Measurements from ENCODE around the gene RNF44. TPM values are rescaled to one million over a fixed set of nuclear protein-coding genes. Genes with fewer than 3 reads are reported as not detected.
A peak's percentile ranks its signal among the peaks of the same experiment; 100 is the strongest.

RNF44 gene
- total RNA-seq, 2 experiments from 2014 or later = 162 to 166 TPM

- POLR2A ChIA-PET = interaction anchor here (0.6 to 5.6 kb wide), 21 partner anchors 9 to 918 kb away, joined by 3 to 60 read pairs (median 5); partner anchors contain the start of genes CLTB, FAF2, HIGD2A and KIAA1191
- no peaks in the 10 kb centered on the region for H3K9me3 Mint-ChIP-seq
- peak overlapping the region; percentile 100 for H3K4me3 Mint-ChIP-seq
- DNase-seq (peak; percentile 89), ATAC-seq (ENCODE audit: low read depth) (peak; percentile 70)
- H3K4me1 Mint-ChIP-seq = peaks cover 63% of the 10 kb centered on the region
- no peaks in the 10 kb centered on the region for H3K27me3 Mint-ChIP-seq
- H3K27ac Mint-ChIP-seq = peak overlapping the region; percentile 99
- H3K36me3 Mint-ChIP-seq = peaks cover 11% of the 10 kb centered on the region
Measured at GRCh38 chr5:176537554-176538229, 490 bp upstream of the RNF44 start.

GRCh38 chr5:176536132-176536901 lies 885 bp downstream of the RNF44 start:
- ATAC-seq (ENCODE audit: low read depth) (peak; percentile 7), DNase-seq (peak; percentile 85)
- no peaks in the 10 kb centered on the region for H3K9me3 Mint-ChIP-seq

GRCh38 chr5:176535664-176536131 lies 1.5 kb downstream of the RNF44 start:
- Mint-ChIP-seq H3K4me1 (peaks cover 55% of the 10 kb centered on the region), H3K27ac (peak overlapping the region; percentile 99), H3K9me3 (no peaks in the 10 kb centered on the region), H3K36me3 (peaks cover 17% of the 10 kb centered on the region), H3K27me3 (no peaks in the 10 kb centered on the region), H3K4me3 (peak overlapping the region; percentile 100)
- POLR2A ChIA-PET = interaction anchor here (0.7 to 8.0 kb wide), 14 partner anchors 6 to 530 kb away, joined by 3 to 167 read pairs (median 8); partner anchors contain the start of genes CDHR2, CLTB, FAF2 and HIGD2A
- DNase-seq = peak; percentile 47
- ATAC-seq (ENCODE audit: low read depth) = no peak

More at GRCh38 chr5:176536132-176536901, 885 bp downstream of the RNF44 start:
- peak overlapping the region; percentile 99 for H3K27ac Mint-ChIP-seq
- peak overlapping the region; percentile 100 for H3K4me3 Mint-ChIP-seq
- peaks cover 58% of the 10 kb centered on the region for H3K4me1 Mint-ChIP-seq
- H3K36me3 Mint-ChIP-seq = peaks cover 15% of the 10 kb centered on the region
- H3K27me3 Mint-ChIP-seq = no peaks in the 10 kb centered on the region
- POLR2A ChIA-PET = interaction anchor here (0.5 to 8.0 kb wide), 18 partner anchors 6 to 175 kb away, joined by 3 to 167 read pairs (median 7); partner anchors contain the start of genes CLTB, FAF2, HIGD2A and KIAA1191

DNA sequence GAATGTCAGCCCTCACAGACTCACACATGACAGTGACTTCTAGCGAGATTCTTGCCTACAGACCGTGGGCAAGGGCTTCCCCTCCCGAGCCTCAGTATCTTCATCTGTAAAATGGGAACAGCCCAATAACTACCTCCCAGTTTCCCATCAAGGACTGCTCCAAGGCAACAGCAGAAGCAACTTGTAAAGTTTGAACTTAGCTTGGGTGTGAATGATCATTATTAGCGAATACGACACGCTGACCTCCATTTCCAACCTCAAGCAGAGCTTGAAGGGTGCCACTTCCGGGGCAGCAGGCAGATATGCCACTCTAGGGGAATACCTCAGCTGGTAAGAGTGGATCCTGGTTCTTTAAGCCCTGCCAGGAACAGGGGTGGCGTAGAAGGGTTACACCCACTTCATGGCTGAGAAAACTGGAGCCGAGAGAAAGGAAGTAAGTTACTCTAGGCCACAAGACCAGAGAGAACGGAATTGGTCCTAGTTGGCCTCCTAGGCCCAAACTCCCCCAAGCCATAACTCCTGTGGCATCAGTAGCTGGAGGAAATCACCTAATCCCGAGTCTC lies 2.0 kb downstream of the RNF44 start:
- H3K4me3 Mint-ChIP-seq = peak overlapping the region; percentile 100
- no peaks in the 10 kb centered on the region for H3K27me3 Mint-ChIP-seq
- no peaks in the 10 kb centered on the region for H3K9me3 Mint-ChIP-seq
- H3K27ac Mint-ChIP-seq = peak overlapping the region; percentile 99
- H3K4me1 Mint-ChIP-seq = peaks cover 50% of the 10 kb centered on the region
- H3K36me3 Mint-ChIP-seq = peaks cover 17% of the 10 kb centered on the region
- DNase-seq (peak; percentile 49), ATAC-seq (ENCODE audit: low read depth) (no peak)
- POLR2A ChIA-PET = interaction anchor here (0.5 to 8.0 kb wide), 13 partner anchors 7 to 529 kb away, joined by 3 to 167 read pairs (median 4); partner anchors contain the start of genes CDHR2, CLTB and FAF2

GRCh38 chr5:176534640-176535039 lies 2.6 kb downstream of the RNF44 start:
- Mint-ChIP-seq H3K36me3 (peaks cover 19% of the 10 kb centered on the region), H3K27ac (peak overlapping the region; percentile 99), H3K4me1 (peaks cover 48% of the 10 kb centered on the region), H3K27me3 (no peaks in the 10 kb centered on the region), H3K9me3 (no peaks in the 10 kb centered on the region), H3K4me3 (peak overlapping the region; percentile 100)
- POLR2A ChIA-PET = interaction anchor here (0.5 to 8.0 kb wide), 11 partner anchors 7 to 119 kb away, joined by 3 to 167 read pairs (median 3); partner anchors contain the start of genes CDHR2 and FAF2
- no peak for ATAC-seq (ENCODE audit: low read depth)
- DNase-seq = peak; percentile 48

DNA sequence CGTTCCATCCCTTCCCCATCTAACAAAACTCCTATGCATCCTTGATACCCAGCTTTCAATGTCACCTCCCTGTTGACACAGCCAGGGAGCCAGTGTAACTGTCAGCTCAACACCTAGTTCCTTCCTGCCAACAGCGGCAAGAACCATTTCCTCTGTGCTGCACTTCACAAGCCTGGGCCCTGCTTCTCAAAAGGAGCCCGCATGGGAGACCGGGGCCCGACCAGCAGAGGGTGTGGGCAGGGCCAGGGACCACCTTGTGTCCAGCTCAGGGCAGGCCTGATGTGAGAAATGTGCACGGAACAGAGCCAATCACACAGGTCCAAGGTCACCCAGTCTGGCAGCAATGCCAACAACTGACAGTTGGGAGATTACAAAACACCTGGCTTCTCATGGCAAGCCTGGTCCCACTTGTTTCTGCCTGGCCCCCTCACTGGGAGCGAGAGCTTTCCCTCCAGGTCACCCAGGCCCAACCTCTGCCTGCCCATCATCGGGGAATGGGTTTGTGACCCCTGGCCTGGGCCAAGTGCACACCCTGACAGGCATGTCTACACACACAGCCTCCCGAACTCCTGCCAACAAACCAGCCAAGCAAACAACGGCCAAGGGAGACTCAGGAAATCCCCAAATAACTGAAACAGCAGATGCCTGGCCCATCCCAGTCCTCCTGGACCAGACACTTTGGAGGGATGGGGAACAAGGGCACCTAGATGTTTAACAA lies 3.1 kb downstream of the RNF44 start:
- ATAC-seq (ENCODE audit: low read depth) = peak; percentile 17

DNA sequence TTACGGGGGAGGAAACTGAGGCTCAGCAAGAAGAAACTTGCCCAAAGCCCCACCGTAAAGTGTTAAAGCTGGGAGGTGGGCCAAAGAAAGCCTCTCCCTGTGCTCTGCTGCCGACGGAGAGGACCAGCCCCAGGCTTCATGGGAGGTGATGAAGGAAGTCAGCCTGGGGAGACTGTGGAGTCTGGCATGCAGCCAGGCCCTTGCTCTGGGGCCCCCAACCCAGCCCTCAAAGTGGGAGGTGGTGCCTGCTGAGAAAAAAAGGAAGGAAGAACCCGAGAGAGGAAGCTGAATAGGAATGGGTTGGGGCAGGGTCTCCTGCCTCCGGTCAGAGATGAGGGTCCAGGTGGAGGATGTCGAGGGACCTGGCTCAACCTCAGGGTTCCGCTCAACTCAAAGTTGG lies 3.8 kb downstream of the RNF44 start:
- POLR2A ChIA-PET = interaction anchor here (0.6 to 8.0 kb wide), 5 partner anchors 9 to 144 kb away, joined by 3 to 167 read pairs (median 5); partner anchors contain the start of genes FAF2, HIGD2A and NOP16
- Mint-ChIP-seq H3K9me3 (no peaks in the 10 kb centered on the region), H3K27ac (peak overlapping the region; percentile 99), H3K4me3 (peak overlapping the region; percentile 100), H3K27me3 (no peaks in the 10 kb centered on the region), H3K4me1 (peaks cover 46% of the 10 kb centered on the region), H3K36me3 (peaks cover 23% of the 10 kb centered on the region)
- ATAC-seq (ENCODE audit: low read depth) (no peak), DNase-seq (no peak)

More for the DNA sequence above, 3.1 kb downstream of the RNF44 start:
- no peaks in the 10 kb centered on the region for H3K27me3 Mint-ChIP-seq
- H3K27ac Mint-ChIP-seq = peak overlapping the region; percentile 99
- no peaks in the 10 kb centered on the region for H3K9me3 Mint-ChIP-seq
- peaks cover 22% of the 10 kb centered on the region for H3K36me3 Mint-ChIP-seq
- DNase-seq = peak; percentile 71
- peak overlapping the region; percentile 100 for H3K4me3 Mint-ChIP-seq
- POLR2A ChIA-PET = interaction anchor here (0.6 to 8.0 kb wide), 6 partner anchors 8 to 145 kb away, joined by 3 to 167 read pairs (median 4); partner anchors contain the start of genes FAF2, HIGD2A and NOP16
- H3K4me1 Mint-ChIP-seq = peaks cover 48% of the 10 kb centered on the region

GRCh38 chr5:176532795-176533194 lies 4.4 kb downstream of the RNF44 start:
- Mint-ChIP-seq H3K27ac (peak overlapping the region; percentile 99), H3K36me3 (peaks cover 26% of the 10 kb centered on the region), H3K9me3 (no peaks in the 10 kb centered on the region), H3K4me1 (peaks cover 47% of the 10 kb centered on the region), H3K4me3 (peak overlapping the region; percentile 100), H3K27me3 (no peaks in the 10 kb centered on the region)
- POLR2A ChIA-PET = interaction anchor here (0.7 to 8.0 kb wide), 4 partner anchors 9 to 144 kb away, joined by 5 to 167 read pairs (median 33); partner anchors contain the start of genes FAF2, HIGD2A and NOP16
- ATAC-seq (ENCODE audit: low read depth) (no peak), DNase-seq (peak; percentile 36)

DNA sequence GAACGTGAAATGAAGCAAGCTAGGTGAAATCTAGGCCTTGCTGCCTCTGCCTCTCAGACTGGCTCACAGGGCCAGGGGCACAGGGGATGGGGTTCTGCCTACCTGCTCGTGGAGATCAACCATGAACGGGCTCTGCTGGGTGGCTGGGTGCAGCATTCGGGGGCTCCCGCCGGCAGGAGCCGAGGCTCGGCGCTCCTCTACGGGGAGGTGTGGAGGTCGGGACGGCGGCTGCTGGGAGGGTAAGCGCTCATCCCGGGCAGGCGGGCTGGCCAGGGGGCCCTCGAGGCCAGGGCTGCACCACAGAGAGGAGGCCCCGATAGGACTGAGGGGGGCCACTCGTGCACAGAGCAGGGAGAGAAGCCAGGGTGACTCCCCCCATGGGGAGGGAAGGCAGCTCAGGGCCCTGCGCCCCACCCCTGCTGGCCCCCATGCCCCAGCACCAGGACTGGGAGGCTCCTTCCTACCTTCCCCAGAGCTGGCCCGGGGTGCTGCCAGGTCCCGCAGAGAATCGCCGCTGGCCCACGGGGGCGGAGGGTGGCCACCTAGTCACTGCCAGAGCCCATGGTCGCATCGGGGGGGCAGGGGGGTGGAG lies 5.2 kb downstream of the RNF44 start:
- peak overlapping the region; percentile 95 for H3K27ac Mint-ChIP-seq
- peaks cover 26% of the 10 kb centered on the region for H3K36me3 Mint-ChIP-seq
- ATAC-seq (ENCODE audit: low read depth) = no peak

DNA sequence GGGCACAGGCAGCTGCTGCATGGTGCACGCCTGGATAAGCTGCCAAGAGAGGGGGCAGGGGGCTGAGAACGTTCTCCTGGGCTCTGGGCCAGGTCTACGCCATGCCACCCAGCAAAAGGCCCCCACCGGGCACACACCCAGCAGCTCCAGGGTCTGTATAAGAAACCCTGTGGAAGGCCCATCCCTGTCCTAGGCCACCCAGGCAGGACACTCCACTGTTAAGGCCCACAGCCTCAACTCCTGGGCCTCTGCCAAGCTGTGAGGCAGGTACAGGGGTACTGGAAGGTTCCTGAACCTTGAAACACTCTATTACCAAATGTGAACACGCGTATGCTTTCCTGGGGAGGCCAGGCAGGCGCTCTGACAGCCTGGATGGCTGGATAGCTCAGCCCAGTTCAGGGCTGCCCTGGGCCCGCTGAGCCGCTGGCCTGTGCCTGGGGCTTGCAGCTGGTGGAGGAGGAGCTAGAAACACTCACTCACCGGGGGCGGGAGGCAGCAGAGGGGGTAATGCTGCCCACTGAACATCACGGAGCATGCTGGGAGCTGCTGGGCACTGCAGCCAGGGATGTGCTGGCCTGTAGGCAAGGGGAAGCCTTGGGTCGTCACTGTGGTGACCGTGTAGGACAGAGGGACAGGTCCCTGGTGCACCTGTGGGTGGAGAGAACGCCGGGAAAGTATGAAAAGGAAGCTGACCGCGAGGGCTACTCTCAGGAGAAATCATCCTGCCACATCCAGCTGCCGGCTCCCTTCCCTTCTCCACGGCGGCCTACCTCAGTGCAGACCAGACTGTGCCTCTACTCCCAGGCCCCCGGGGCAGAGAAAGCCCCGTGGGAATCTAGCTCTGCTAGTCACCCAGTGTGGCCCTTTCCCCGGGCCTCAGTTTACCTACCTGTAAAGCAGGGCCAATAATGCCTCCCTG lies 6.0 kb downstream of the RNF44 start:
- DNase-seq (peak; percentile 63), ATAC-seq (ENCODE audit: low read depth) (peak; percentile 17)
- Mint-ChIP-seq H3K4me3 (peak overlapping the region; percentile 96), H3K27me3 (no peaks in the 10 kb centered on the region), H3K27ac (peak overlapping the region; percentile 95), H3K36me3 (peaks cover 26% of the 10 kb centered on the region), H3K4me1 (peaks cover 52% of the 10 kb centered on the region), H3K9me3 (no peaks in the 10 kb centered on the region)
- POLR2A ChIA-PET = interaction anchor here (0.8 to 8.0 kb wide), 8 partner anchors 9 to 1673 kb away, joined by 3 to 167 read pairs (median 3); partner anchors contain the start of gene FAF2

More for the DNA sequence above, 5.2 kb downstream of the RNF44 start:
- no peaks in the 10 kb centered on the region for H3K27me3 Mint-ChIP-seq
- no peaks in the 10 kb centered on the region for H3K9me3 Mint-ChIP-seq
- no peak for DNase-seq
- H3K4me1 Mint-ChIP-seq = peaks cover 50% of the 10 kb centered on the region
- POLR2A ChIA-PET = interaction anchor here (0.7 to 8.0 kb wide), 7 partner anchors 9 to 106 kb away, joined by 3 to 167 read pairs (median 4); partner anchors contain the start of gene FAF2
- H3K4me3 Mint-ChIP-seq = peak overlapping the region; percentile 96
